GM21381 (cell line): Measurements from ENCODE around the gene METTL1.

ENCODE experiments used
- ATAC-seq: cut with Tn5 transposase; IDR thresholded peaks from one replicate; pipeline ENCODE4 v1.9.1; 2021; ENCODE audit warnings: mild to moderate bottlenecking, moderate library complexity; ENCODE audit not compliant: unreplicated experiment

Gene METTL1

DNA sequence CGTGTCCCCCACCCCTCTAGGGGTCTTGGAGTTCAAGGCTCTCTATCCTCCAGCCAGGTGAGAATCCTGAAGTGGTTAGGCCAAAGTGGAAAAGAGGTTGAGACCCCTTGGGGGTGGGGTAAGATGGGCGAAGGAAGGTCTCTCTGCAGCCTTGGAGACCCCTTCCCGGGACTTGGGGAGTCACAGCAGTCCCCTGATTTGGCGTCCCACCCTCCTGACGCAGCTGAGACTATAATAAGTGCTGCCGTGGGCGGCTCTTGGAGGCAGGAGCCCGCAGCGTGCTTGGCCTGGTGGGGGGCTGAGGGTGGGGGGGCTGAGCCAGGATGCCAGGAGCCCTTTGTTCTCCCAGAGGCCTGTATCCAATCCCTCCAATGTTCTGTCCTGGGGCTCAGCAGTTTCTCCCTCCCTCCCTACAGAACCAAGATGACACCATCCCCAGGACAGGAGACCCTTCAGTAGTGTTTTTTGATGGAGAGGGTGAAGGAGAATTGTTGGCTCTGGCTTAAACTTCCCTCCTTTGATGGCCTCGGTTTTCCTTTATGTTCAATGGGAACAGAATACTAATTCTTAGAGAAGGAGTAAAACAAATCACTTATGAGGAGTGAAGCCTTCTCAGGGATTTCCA lies 31.9 kb downstream of the METTL1 start:
- ATAC-seq, result no peak

DNA sequence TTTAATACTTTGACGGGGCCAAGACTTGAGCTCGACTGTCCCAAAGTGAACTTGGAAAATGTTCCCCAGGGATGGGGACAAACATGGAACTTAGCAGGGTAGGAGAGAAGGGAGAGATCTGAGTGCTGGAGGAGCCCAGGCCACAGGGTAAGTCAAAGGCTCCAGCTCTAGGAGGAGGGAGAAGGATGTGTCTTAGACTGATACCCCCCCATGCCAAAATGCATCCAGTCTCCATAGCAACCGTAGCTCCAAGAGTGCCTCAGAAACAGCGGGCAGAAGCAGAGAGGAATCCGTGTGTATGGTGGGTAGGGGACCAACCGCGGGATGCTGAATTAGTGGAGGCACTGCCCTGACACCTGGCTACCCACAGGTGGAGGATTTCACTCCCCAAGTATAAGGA lies 32.5 kb downstream of the METTL1 start:
- no peak for ATAC-seq

DNA sequence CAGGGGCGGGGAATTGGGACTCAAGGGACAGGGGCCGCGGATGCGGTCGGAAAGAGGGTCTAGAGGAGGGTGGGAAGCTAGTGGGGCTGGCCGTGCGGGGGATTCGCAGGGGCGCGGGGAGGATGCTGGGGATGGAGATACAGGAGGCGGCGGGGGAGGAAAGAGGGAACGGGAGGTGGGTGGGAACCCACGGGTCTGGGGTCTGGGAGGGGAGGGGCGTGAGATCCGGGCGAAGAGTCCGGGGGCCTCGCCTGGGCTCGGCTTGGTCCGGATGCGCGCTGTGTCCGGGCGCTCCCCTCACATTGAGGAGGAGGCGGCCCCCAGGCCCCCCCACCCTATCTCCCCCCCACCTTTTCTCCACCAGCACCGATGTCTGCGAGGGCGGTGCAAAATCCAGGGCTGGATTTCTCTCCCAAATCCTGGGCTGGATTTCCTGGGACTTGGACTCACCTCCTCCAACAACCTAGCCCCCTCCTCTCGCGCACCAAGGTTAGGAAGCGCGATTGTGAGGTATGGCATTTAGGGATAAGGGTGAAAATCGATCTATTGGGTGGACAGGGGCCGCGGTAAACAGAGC lies 33.2 kb downstream of the METTL1 start, which contains the start of gene AGAP2:
AGAP2 (minus strand) TSS at position 82 of the 577 bp plus-strand sequence. CDS start 496 bp downstream, outside the sequence.
- no peak for ATAC-seq

DNA sequence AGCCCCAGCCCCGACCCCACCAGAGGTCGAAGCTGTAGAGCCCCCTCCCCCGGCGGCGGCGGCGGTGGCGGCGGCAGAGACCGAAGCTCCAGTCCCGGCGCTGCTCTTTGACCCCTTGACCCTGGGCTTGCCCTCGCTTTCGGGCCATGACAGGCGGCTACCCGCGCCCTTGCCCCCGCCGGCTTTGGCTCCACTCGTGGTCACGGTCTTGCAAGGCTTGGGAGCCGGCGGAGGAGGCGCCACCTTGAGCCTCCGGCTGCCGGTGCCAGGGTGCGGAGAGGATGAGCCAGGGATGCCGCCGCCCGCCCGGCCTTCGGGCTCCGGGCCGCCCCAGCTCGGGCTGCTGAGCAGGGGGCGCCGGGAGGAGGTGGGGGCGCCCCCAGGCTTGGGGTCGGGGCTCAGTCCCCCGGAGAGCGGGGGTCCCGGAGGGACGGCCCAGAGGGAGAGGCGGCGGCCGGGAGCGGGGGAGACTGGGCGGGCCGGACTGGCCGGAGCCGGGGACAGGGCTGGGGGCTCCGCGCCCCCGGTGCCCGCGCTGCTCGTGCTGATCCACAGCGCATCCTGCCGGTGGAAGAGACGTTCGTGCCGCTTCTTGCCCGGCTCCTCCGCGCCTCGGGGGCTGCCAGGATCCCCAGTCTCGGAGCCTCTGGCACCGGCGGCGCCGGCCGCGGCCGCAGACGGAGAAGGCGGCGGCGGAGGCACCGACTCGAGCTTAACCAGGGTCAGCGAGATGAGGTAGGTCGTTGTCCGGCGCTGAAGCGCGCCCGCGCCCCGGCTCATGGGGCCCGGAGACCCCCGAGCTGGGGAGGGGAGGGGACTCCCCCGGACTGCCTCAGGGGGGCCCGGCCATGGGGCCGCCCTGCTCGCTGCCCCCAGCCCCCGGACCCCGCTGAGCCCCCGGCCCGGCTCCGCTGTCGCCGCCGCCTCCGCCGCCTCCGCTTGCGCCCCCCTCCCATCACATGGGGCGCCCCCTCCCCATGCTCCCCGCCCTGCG lies 34.1 kb downstream of the METTL1 start:
- ATAC-seq, result no peak

DNA sequence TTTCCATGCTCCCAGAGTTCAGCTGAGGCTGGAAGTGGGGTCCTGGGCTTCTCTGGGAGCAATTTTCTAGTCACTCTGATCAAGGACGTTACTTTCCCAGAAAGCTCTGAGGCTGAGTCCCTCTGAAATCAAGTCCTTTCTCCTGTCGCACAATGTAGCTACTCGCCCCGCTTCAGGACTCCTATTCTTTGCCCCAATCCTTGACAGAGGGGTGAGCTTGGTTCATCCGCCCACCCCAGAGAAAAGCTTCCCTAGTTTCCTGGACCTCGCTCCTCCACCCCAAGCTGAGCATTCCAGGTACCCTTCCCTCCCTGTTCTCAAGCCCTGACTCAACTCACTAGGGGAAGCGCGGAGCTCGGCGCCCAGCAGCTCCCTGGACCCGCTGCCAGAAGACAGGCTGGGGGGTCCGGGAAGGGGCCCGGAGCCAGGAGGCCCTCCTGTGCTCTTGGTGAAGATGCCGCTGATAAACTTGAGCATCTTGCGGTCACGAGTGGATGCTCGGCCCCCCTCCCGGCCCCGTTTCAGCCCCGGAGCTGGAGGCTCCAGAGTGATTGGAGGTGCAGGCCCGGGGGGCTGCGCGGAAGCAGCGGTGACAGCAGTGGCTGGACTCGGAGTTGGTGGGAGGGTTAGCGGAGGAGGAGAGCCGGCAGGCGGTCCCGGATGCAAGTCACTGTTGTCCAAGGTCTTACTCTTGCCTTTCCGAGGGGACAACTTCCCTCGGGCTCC lies 35.0 kb downstream of the METTL1 start:
- no peak for ATAC-seq

DNA sequence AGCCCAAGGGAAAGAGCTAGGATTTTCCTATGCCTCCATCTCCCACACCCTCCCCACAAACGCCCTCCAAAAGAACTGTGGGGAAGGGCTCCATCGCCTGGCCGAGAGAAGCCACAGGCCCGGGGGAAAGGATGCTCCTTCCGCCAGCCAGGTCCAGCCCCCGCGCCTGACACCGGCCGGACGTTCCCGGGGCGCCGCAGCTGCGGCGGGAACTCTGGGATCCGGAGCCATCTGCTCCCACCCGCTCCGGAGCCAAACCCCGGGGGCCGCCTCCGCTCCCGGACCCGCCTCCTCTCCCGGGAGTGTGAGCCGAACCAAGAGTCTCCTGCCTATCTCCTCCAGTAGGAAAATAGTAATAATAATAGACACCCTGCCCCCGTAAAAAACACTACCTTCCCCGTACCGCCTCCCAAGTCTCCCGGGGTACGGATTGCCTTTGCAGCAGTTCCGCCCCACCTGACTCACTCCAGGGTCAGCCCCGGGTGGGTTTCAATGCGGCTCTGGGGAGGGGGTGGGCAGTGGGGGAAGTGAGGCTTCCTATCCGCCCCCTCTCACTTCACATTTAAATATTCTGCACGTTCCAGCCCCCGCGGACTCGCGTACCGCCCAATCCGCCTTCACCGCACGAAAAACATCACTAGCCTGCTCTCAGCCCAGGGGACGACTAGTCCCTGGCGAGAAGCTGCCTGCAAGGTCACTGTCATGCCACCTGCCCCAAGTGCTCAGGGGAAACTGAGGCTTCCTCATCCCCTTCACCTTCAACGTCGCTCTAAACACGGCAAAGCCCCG lies 35.8 kb downstream of the METTL1 start:
- no peak for ATAC-seq

DNA sequence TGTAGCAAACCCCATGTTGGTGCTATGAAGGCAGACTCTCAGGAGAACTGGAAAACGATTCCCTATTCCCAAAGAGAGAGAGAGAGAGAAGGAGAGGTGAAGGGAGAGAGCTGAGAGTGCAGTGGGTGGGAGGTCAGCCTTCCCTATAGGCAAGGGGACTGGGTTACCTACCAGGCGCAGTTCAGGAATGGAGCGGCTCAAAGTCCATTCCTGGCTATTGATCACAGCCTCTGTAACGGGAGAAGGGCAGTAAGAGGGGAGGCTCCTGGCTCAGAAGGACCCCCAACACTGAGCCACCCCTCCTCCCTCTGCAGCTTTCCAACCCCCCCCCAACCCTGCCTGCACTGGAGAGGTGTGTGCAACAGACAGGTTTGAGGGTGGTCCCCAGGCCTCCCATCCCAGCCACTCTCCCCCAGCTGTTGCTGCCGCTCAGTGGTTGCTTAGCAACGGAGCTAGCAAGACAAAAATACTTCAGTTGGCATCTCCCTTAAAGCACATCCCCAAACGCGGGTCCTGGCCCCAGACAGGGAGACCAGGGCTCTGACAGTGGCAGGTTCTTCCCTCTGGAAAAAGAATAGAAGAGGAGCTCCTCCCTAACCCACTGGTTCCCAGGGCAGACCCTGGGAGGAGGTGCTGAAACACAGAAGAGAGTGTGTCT lies 36.6 kb downstream of the METTL1 start:
- no peak for ATAC-seq

DNA sequence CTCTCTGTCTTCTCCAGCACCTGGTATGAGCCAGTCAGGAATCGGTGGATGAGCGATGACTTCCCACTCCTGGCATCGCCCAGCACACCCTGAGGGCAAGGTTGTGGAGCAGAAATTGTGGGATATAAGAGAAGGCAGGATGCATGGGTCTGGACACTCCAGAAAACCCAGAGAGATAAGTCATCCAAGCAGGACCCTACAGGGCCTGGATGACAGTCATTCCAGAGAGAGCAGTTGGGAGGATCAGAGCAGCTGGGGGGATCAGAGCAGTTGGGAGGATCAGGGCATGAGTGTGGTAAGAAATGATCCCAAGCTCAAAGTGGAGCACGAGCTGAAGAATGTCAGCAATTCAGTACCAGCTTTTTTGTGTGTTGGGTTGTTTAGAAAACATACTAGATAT lies 37.3 kb downstream of the METTL1 start:
- ATAC-seq, result no peak

DNA sequence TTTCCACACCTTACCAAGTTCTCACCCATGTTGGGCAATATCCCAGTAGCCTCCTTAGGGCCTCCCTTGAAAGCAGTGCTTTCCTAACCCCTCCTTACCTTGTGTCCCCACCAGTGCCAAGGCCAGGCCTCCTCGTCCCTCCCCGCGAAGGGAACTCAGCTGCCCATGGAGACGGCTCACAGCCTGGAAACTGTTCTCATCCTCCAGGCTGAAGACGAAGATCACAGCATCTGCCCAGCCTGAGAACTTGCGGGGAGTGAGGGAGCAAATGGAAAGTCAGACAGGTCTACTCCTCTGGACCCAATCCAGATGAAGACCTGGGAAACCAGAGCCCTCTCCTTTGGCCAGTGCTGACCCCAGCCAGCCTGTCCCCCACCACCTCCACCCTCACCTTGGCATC lies 38.0 kb downstream of the METTL1 start:
- no peak for ATAC-seq

DNA sequence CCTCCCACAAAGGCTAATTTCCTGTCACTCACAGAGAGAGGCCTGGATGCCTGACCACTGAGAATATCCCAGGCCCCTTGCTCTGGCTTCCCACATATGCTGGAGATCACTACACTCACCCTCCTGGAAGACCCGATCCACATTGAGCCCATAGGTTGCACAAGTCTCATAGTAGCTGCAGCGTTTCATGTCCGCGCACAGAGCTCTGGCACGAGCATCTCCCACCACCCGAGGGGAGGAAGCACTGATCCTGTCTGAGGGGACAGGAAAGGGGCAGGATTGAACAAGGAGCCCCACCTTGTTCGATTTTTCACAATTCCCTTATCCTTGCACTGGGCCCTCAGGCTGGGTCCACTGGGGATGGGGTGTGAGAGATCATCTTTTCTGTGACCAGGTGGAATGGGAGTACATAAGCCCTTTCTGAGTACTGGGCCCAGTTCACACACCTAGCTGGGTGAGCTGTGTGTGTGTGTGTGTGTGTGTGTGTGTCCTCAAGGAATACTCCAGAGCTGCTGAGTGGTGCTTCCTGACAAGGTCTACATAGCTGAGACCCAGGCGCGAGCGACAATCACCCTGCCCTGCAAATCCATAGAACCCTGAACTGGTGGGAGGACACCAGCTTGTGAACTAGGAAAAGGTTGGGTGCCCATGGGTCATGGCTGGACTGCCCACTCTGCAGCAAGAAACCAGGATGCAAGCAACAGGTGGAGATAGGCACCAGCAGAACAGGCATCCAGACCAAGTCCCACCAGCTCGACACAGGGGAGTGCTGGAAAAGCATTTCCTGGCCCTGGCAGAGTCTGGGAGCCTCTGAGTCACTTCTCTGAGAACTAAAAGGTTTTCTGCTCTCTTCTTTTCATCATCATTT lies 38.9 kb downstream of the METTL1 start:
- no peak for ATAC-seq

DNA sequence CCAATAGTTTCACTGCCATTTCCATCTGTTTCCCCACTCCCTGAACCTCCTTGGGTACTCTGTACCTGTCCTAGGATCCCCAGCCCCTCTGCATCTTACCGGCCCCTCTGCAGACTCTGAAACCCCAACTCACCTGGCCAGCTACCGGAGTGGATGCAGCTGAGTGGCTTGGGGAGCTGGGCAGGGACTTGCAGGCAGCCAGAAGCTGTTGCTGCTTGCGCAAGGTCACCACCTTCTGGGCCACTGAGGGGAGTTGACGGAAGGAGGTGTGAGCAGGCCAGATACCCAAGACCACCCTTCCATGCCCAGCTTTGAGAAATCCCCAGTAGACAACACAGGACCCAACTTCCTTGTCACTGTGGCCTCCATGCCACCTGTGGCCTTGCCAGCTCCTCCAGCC lies 39.6 kb downstream of the METTL1 start:
- no peak for ATAC-seq

DNA sequence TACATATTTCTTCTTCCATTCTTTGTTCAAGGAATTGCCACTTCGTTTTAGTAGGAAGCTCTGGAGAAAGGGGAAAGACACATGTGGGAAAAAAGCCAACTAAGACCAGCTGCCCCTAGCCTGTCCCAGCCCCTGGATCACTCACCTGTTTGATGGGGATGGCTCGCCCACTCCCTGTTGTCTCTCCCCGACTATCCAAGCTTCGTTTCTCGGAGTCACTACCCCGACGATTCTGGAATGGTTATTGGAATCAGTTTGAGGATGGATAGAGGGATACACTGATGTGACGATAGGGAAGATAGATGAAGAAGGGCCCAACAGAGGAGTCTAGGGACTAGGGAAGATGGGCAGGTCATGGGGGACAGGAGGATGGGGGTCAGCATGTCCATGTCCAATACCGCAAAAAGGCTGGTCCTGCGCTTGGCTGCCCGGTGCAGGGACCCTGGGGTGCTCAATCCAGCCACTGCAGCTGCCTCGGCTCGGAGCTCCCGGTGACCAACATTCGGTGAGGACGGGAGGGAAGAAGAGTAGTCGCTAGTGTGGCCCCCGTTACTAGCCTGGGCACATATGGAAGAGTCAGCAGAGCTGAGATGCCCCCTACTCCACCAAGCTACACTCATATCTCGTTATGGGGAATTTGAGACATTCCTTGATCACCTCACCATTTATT lies 40.4 kb downstream of the METTL1 start:
- ATAC-seq, result no peak

DNA sequence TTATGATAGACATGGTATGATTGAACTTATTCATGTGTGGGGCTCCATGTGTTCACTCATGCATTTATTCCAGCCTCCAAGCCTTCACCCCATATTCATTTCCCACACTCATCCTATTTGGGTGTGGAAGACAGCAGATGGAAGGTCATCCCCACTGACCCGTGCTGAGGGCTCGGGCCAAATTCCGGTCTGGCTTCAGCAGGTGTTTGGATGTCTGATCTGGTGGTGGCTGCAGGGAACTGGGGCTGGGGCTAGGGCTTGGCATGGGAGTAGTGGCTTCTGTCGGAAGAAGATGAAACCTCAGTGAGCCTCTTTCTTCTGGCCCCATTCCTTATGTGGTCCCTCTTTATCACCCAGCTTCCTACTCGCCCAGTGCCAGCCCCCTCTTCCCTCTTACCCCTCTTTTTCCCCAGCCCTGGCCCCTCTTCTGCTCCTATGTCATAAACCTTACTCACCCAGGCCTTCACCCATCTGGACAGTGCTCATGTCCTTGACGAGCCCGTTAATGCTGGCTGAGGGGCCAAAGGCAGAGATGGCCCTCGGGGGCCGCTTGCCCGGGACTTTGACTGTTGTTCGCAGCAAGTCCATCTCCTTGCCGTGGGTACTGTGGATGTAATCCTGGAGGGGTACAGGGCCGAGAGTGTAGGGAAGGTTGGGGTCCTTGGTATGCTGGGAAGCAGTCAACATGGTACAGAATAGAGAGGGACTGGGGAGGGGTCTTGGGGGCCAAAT lies 41.4 kb downstream of the METTL1 start:
- ATAC-seq, result no peak

DNA sequence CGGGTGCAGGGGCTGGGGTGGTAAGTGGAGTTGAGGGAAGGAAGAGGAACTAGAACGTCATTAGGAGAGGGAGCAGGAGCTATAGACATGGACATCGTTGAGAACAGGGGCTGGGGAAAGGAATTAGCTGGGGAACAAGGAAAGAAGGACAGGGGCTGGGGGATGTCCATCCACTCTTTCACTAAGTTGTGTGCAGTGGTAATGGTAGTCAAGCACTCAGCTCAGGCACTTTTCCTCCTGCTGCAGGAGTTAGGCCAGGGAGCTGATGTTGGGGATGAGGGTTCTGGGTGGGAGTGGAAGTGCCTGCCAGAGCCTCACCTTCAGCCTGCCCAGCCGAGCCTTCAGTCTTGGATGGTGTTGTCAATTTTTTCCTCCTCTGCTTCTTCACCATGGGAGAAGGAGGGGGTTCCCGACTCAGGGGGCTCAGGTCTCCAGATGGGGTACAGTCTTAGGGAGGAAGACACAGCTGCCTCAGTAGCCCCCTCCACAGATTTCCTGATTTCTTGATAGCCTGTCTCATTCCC lies 42.5 kb downstream of the METTL1 start:
- ATAC-seq, result no peak

DNA sequence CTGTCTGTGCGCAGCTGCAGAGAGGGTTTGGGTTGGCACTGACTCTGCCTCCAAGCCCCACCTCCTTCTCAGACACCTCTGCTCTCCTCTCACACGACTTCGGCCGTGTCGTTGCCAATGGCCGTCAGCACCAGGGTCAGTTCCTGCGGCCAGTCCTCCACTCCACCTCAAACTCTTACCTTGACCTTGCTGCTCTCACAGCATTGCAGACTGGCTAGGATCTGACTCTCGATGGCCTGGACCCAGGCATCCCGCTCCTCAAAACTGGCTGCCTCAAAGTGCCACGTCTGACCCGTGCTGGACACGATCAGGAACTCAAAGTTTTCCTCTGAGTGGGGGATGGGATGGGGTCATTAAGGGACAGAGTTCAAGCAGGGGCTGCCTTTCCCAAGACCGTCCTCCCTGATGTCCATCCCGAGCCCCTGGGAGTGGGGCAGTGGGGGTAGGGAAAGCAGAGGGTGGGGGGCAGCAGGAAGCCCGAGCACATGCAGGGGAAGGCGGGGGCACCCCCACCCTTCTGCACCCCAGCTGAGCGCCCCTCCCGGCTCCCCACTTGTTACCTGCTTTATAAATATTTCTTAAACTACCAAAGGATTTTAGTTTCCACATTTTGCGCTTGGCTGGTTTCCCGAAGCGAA lies 44.0 kb downstream of the METTL1 start:
- ATAC-seq, result no peak

DNA sequence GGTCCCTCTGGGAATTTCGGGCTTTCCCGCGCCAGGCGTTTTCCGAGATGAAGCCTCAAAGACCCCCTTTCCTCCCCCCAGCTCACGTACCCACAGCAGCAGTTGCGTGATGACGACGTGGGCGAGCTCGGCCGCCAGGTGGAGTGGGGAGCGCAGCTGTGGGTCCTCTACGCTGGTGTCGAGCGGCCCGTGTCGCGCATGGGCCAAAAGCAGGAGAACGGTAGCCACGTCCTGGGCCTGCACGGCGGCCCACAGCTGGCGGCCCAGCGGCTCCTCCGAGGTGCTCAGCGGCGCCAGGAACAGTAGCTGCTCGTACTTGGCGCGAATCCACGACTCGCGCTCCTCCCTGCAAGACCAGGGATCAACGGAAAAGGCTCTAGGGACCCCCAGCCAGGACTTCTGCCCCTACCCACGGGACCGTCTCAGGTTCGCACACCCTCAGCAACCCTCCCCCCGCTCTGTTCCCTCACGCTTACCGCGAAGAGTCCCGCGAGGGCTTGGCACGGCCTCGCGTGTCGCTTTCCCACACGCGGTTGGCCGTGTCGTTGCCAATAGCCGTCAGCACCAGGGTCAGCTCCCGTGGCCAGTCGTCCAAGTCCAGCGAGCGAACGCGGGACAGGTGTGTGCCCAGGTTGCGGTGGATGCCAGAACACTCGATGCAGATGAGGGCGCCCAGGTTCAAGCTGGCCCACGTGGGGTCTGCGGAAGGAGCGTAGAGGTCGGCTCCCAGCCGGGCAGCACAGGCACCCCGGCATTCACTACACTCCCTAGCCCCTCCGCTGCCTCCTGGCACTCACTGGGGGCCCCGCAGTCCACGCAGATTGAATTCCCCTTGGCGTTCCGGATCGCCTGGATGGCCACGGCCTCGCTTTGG lies 44.8 kb downstream of the METTL1 start:
- ATAC-seq, result no peak
